GM23338 (cell line): ENCODE measurements around the gene GCNT3. TPM values are rescaled to one million over a fixed set of nuclear protein-coding genes. Genes with fewer than 3 reads are reported as not detected.

Experiments
- ATAC-seq: fragments of 200-7000 bp; cut with Tn5 transposase; 3 replicates; pipeline ENCODE4 v1.9.1; 2020
- DNase-seq: peaks from one replicate; pipeline ENCODE4 v3.0.0-alpha.2; 2015; ENCODE audit warnings: low spot score
- H2AFZ ChIP-seq: fragments of 200-600 bp; sonication (generic); 2 replicates; pipeline ENCODE4 v1.8.0; 2016; ENCODE audit warnings: antibody characterized with exemption, mild to moderate bottlenecking, moderate library complexity
- H3F3A ChIP-seq: fragments of 200-600 bp; sonication (generic); replicated peaks from 2 replicates; pipeline ENCODE4 v1.8.0; 2017; ENCODE audit warnings: antibody characterized with exemption, mixed run types, low read depth
- H3K27ac ChIP-seq: fragments of 200-600 bp; sonication (generic); 2 replicates; pipeline ENCODE4 v1.6.1; 2016; ENCODE audit warnings: low read depth
- H3K27me3 ChIP-seq: fragments of 200-600 bp; sonication (generic); 2 replicates; pipeline ENCODE4 v1.8.0; 2016; ENCODE audit warnings: mild to moderate bottlenecking, mixed run types, moderate library complexity; ENCODE audit not compliant: insufficient read depth
- H3K36me3 ChIP-seq: fragments of 200-600 bp; sonication (generic); 2 replicates; pipeline ENCODE4 v1.8.0; 2016; ENCODE audit warnings: mild to moderate bottlenecking; ENCODE audit not compliant: insufficient read depth
- H3K4me1 ChIP-seq: fragments of 200-600 bp; sonication (generic); 2 replicates; pipeline ENCODE4 v1.8.0; 2016; ENCODE audit warnings: mild to moderate bottlenecking, moderate library complexity; ENCODE audit not compliant: insufficient read depth
- H3K4me2 ChIP-seq: fragments of 200-600 bp; sonication (generic); 2 replicates; pipeline ENCODE4 v1.7.1; 2017; ENCODE audit warnings: mixed run types
- H3K4me3 ChIP-seq: fragments of 200-600 bp; sonication (generic); 2 replicates; pipeline ENCODE4 v1.6.1; 2016; ENCODE audit warnings: mixed run types
- H3K79me2 ChIP-seq: fragments of 200-600 bp; sonication (generic); replicated peaks from 2 replicates; pipeline ENCODE4 v1.8.0; 2017; ENCODE audit warnings: mild to moderate bottlenecking; ENCODE audit not compliant: insufficient read depth
- H3K9me2 ChIP-seq: fragments of 200-600 bp; sonication (generic); 2 replicates; pipeline ENCODE4 v1.8.0; 2017; ENCODE audit not compliant: insufficient read depth
- H4K20me1 ChIP-seq: fragments of 200-600 bp; sonication (generic); replicated peaks from 2 replicates; pipeline ENCODE4 v1.8.0; 2017; ENCODE audit warnings: mild to moderate bottlenecking; ENCODE audit not compliant: insufficient read depth
- H3K27ac Mint-ChIP-seq: 2 replicates; pipeline ENCODE4 v1.8.0; 2020; ENCODE audit warnings: inconsistent platforms, mild to moderate bottlenecking, moderate library complexity, mixed read lengths
- H3K27me3 Mint-ChIP-seq: 3 replicates; pipeline ENCODE4 v1.8.0; 2022; ENCODE audit warnings: low read depth, mild to moderate bottlenecking, moderate library complexity, mixed read lengths, inconsistent platforms; ENCODE audit not compliant: insufficient read depth, poor library complexity
- H3K36me3 Mint-ChIP-seq: 3 replicates; pipeline ENCODE4 v1.8.0; 2021; ENCODE audit warnings: low read depth, mild to moderate bottlenecking, inconsistent platforms, moderate library complexity, mixed read lengths
- H3K4me1 Mint-ChIP-seq: 3 replicates; pipeline ENCODE4 v1.8.0; 2020; ENCODE audit warnings: mild to moderate bottlenecking, inconsistent platforms, mixed read lengths
- H3K4me3 Mint-ChIP-seq: 3 replicates; pipeline ENCODE4 v1.8.0; 2021; ENCODE audit warnings: moderate library complexity, mild to moderate bottlenecking, inconsistent platforms, mixed read lengths
- H3K9me3 Mint-ChIP-seq: 3 replicates; pipeline ENCODE4 v1.8.0; 2020; ENCODE audit warnings: moderate library complexity, mild to moderate bottlenecking, inconsistent platforms, mixed read lengths
- CREB1 ChIP-seq: fragments of 250-450 bp; sonication (Bioruptor Pico); IDR thresholded peaks from 2 replicates; pipeline ENCODE4 v1.5.0; 2020; ENCODE audit warnings: low read depth, mild to moderate bottlenecking, moderate library complexity
- CTCF ChIP-seq, 2 experiments: fragments of 200-600 bp in 1 of 2; sonication (generic) in 1 of 2; conservative IDR thresholded peaks; 2 replicates each; pipeline versions ENCODE4 v1.5.1 to v1.6.1; 2016 to 2017; ENCODE audit warnings: antibody characterized with exemption in 2 of 2, low read depth in 2 of 2, mild to moderate bottlenecking in 2 of 2, moderate library complexity in 1 of 2
- ETS1 ChIP-seq: IDR thresholded peaks from 2 replicates; pipeline ENCODE4 v1.6.1; 2016; ENCODE audit warnings: antibody characterized with exemption
- EZH2 ChIP-seq: fragments of 200-600 bp; sonication (generic); IDR thresholded peaks from one replicate; pipeline ENCODE4 v1.8.0; 2017; ENCODE audit warnings: antibody characterized with exemption, mild to moderate bottlenecking, low read depth; ENCODE audit not compliant: unreplicated experiment
- EZH2phosphoT487 ChIP-seq: fragments of 200-600 bp; sonication (generic); IDR thresholded peaks from one replicate; pipeline ENCODE4 v1.8.1; 2018; ENCODE audit warnings: antibody characterized with exemption; ENCODE audit not compliant: unreplicated experiment
- JUNB ChIP-seq: IDR thresholded peaks from one replicate; pipeline ENCODE4 v1.6.1; 2016; ENCODE audit warnings: antibody characterized with exemption; ENCODE audit not compliant: unreplicated experiment
- NANOG ChIP-seq: IDR thresholded peaks from 2 replicates; pipeline ENCODE4 v1.6.1; 2016; ENCODE audit warnings: antibody characterized with exemption, borderline replicate concordance
- POLR2AphosphoS5 ChIP-seq: IDR thresholded peaks from 2 replicates; pipeline ENCODE4 v1.6.1; 2016; ENCODE audit warnings: antibody characterized with exemption, low read depth
- STAT1 ChIP-seq: IDR thresholded peaks from one replicate; pipeline ENCODE4 v1.6.1; 2016; ENCODE audit warnings: antibody characterized with exemption; ENCODE audit not compliant: unreplicated experiment
- ZNF331 ChIP-seq: fragments of 250-450 bp; sonication (Bioruptor Pico); IDR thresholded peaks from 2 replicates; pipeline ENCODE4 v1.5.0; 2020; ENCODE audit warnings: low read depth, mild to moderate bottlenecking, moderate library complexity
- ZNF462 ChIP-seq: fragments of 250-450 bp; sonication (Bioruptor Pico); IDR thresholded peaks from 2 replicates; pipeline ENCODE4 v1.5.0; 2020; ENCODE audit warnings: mild to moderate bottlenecking, moderate library complexity
- polyA plus RNA-seq: library from polyadenylated mRNA; unstranded; fragments of >200 nt; fragmentation: Nextera tagmentation; extraction: Ambion mirVana; gene quantifications from 2 replicates; pipeline ENCODE4 v1.2.1, GENCODE V29; 2016
- total RNA-seq: library from RNA; depleted of rRNA; stranded (reverse); fragments of >200 nt; shearing (Covaris generic); gene quantifications from 2 replicates; pipeline ENCODE4 v1.2.3, GENCODE V29; 2014

The GCNT3 gene
- total and polyA plus RNA-seq, 2 experiments from 2014 or later = not detected

- no peak for TF ChIP-seq ZNF462 (CRISPR knock-in tag)
- no peak for TF ChIP-seq ETS1
These were observed 38.0 kb downstream of the GCNT3 start (continued) for GRCh38 chr15:59649603-59650002.

- Mint-ChIP-seq H3K36me3 (peaks cover 17% of the 10 kb centered on the region), H3K27me3 (no peaks in the 10 kb centered on the region), H3K4me3 (no peak overlapping the region), H3K4me1 (no peaks in the 10 kb centered on the region), H3K9me3 (peaks cover 2% of the 10 kb centered on the region; the same call in 1 of the 3 replicates), H3K27ac (no peak overlapping the region)
- H3K4me1 ChIP-seq = peaks cover 10% of the 10 kb centered on the region; the same call in 1 of the 2 replicates
- peaks cover 27% of the 10 kb centered on the region for H3K36me3 ChIP-seq
- no peak for ATAC-seq
- no peaks in the 10 kb centered on the region for H3K9me2 ChIP-seq
- H4K20me1 ChIP-seq = peaks cover 27% of the 10 kb centered on the region
- H3K4me2 ChIP-seq = no peak overlapping the region
- no peak overlapping the region for H3K4me3 ChIP-seq
- TF ChIP-seq EZH2 (no peak), POLR2AphosphoS5 (no peak), JUNB (no peak), NANOG (no peak), ZNF331 (CRISPR knock-in tag) (no peak), CTCF (conservative IDR thresholded peaks at IDR 0.05; ENCODE audit: low read depth in 2 of 2) (no peak), STAT1 (no peak), CREB1 (CRISPR knock-in tag) (no peak), EZH2phosphoT487 (no peak)
- no peak overlapping the region for H3K27ac ChIP-seq
- H3F3A ChIP-seq = no peaks in the 10 kb centered on the region
- H2AFZ ChIP-seq = no peak overlapping the region
- peaks cover 62% of the 10 kb centered on the region for H3K79me2 ChIP-seq
- DNase-seq = no peak
- no peaks in the 10 kb centered on the region for H3K27me3 ChIP-seq
These were observed 42.5 kb downstream of the GCNT3 start for GRCh38 chr15:59654046-59654445.
